GM13977 (cell line): ENCODE data around the gene NAA60.

Source experiments
- DNase-seq: peaks from one replicate; pipeline ENCODE4 v3.0.0; 2012; ENCODE audit warnings: low spot score
- in situ Hi-C: fragments of 300-500 bp; cut with MboI; formaldehyde crosslinking; loops from one replicate; pipeline ENCODE4 v1.12.0; 2022; ENCODE audit warnings: low sequenced_read_pairs, low pct_unique_long_range_greater_than_20kb, mixed read lengths, inconsistent platforms; ENCODE audit not compliant: unreplicated experiment
- TF ChIP-seq, protein P1 (sequence below): IDR thresholded peaks from 2 replicates; pipeline ENCODE4 v1.5.1; 2012; ENCODE audit warnings: mild to moderate bottlenecking, control low read depth; ENCODE audit not compliant: insufficient read depth; ENCODE audit errors: extremely low read depth, missing control alignments

Gene NAA60

GRCh38 chr16:3413730-3414379 lies 29.6 kb upstream of the NAA60 start:
- DNase-seq = no peak
- TF ChIP-seq, protein P1, sequence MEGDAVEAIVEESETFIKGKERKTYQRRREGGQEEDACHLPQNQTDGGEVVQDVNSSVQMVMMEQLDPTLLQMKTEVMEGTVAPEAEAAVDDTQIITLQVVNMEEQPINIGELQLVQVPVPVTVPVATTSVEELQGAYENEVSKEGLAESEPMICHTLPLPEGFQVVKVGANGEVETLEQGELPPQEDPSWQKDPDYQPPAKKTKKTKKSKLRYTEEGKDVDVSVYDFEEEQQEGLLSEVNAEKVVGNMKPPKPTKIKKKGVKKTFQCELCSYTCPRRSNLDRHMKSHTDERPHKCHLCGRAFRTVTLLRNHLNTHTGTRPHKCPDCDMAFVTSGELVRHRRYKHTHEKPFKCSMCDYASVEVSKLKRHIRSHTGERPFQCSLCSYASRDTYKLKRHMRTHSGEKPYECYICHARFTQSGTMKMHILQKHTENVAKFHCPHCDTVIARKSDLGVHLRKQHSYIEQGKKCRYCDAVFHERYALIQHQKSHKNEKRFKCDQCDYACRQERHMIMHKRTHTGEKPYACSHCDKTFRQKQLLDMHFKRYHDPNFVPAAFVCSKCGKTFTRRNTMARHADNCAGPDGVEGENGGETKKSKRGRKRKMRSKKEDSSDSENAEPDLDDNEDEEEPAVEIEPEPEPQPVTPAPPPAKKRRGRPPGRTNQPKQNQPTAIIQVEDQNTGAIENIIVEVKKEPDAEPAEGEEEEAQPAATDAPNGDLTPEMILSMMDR = no peak
- in situ Hi-C loops = no loop called here

GRCh38 chr16:3431779-3432219 lies 11.7 kb upstream of the NAA60 start:
- DNase-seq = peak; percentile 59
- TF ChIP-seq, protein P1 = no peak

GRCh38 chr16:3434373-3434772 lies 9.1 kb upstream of the NAA60 start:
- no peak for DNase-seq
- TF ChIP-seq, protein P1 = no peak
- in situ Hi-C loops = no loop called here

More at GRCh38 chr16:3431779-3432219, 11.7 kb upstream of the NAA60 start:
- in situ Hi-C loops = no loop called here

DNA sequence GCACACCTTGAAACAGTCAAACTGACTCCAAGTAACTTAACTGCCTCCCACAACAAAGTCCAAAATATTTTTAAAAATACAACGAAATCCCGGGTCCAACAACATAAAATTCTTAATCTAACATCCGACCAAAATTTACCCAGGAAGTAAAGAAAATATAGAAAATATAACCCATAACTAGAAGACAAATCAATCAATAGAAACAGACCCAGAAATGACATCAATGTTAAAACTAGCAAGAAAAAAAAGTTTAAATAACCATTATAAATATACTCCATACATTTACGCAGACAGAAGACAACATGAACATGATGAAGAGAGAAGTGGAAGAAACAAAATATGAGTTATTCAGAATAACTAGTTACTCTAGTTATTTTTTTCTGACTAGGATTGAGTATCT lies 3.8 kb upstream of the NAA60 start:
- no peak for DNase-seq
- in situ Hi-C loops = no loop called here
- TF ChIP-seq, protein P1 = no peak

DNA sequence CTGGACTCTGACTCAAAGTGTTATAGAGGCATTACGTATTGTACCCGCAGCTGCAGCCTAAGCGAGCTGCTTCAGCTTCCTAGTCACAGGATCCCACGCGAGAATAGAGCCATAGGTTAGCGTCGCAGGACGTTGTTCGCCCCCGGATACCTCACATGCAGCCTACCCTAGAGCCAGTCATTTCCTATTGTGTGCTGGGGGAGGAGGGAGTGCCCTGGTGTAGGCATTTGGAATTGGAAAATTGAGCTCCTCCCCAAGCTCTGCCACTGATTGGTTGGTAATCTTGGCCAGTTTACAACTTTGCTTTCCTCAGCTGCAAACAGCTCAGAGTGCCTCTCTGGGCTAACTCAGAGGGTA lies 530 bp downstream of the NAA60 start:
- TF ChIP-seq, protein P1 = no peak
- no peak for DNase-seq
- in situ Hi-C loops = no loop called here

GRCh38 chr16:3454093-3454492 lies 10.6 kb downstream of the NAA60 start:
- no peak for DNase-seq
- in situ Hi-C loops = no loop called here
- TF ChIP-seq, protein P1 = no peak
